DOHH2 (cell line): ENCODE results near the gene SBK2.
A peak's percentile ranks its signal among the peaks of the same experiment; 100 is the strongest.

Source experiments
- H3F3A ChIP-seq: fragments of 200-600 bp; sonication (generic), shearing (Covaris generic); 2 replicates; pipeline ENCODE4 v1.6.0; 2016; ENCODE audit warnings: antibody characterized with exemption, mild to moderate bottlenecking; ENCODE audit not compliant: control insufficient read depth, insufficient read depth
- H3K27ac ChIP-seq: fragments of 200-600 bp; sonication (generic); 2 replicates; pipeline ENCODE4 v1.5.1; 2014; ENCODE audit warnings: low read depth, mild to moderate bottlenecking, low read length, moderate library complexity
- H3K27me3 ChIP-seq: fragments of 200-600 bp; sonication (generic); 2 replicates; pipeline ENCODE4 v1.6.1; 2014; ENCODE audit warnings: mild to moderate bottlenecking, low read length, mixed read lengths; ENCODE audit not compliant: control insufficient read depth
- H3K36me3 ChIP-seq: fragments of 200-600 bp; sonication (generic); 2 replicates; pipeline ENCODE4 v1.6.1; 2014; ENCODE audit warnings: mild to moderate bottlenecking, low read length, moderate library complexity, mixed read lengths; ENCODE audit not compliant: control insufficient read depth
- H3K4me1 ChIP-seq: fragments of 200-600 bp; sonication (generic); 2 replicates; pipeline ENCODE4 v1.6.1; 2014; ENCODE audit warnings: mild to moderate bottlenecking, low read length, mixed read lengths; ENCODE audit not compliant: control insufficient read depth
- H3K4me2 ChIP-seq: fragments of 200-600 bp; sonication (generic); 2 replicates; pipeline ENCODE4 v1.6.0; 2014; ENCODE audit warnings: mild to moderate bottlenecking, low read length, moderate library complexity
- H3K4me3 ChIP-seq: fragments of 200-600 bp; sonication (generic); 2 replicates; pipeline ENCODE4 v1.5.1; 2014; ENCODE audit warnings: mild to moderate bottlenecking, low read length, mixed read lengths
- H3K79me2 ChIP-seq: fragments of 200-600 bp; sonication (generic); 2 replicates; pipeline ENCODE4 v1.6.1; 2014; ENCODE audit warnings: mild to moderate bottlenecking, low read length, mixed read lengths; ENCODE audit not compliant: control insufficient read depth
- H3K9me2 ChIP-seq: fragments of 200-600 bp; sonication (generic); replicated peaks from 2 replicates; pipeline ENCODE4 v1.6.1; 2014; ENCODE audit warnings: mild to moderate bottlenecking, low read length, mixed read lengths; ENCODE audit not compliant: control insufficient read depth
- H3K9me3 ChIP-seq: fragments of 200-600 bp; sonication (generic); 2 replicates; pipeline ENCODE4 v1.6.1; 2014; ENCODE audit warnings: antibody characterized with exemption, low read length, mixed read lengths; ENCODE audit not compliant: control insufficient read depth, insufficient read depth
- H4K20me1 ChIP-seq: fragments of 200-600 bp; sonication (generic); 2 replicates; pipeline ENCODE4 v1.6.0; 2014; ENCODE audit warnings: low read depth, mild to moderate bottlenecking, antibody characterized with exemption, low read length, moderate library complexity; ENCODE audit not compliant: control insufficient read depth, insufficient read depth
- EZH2phosphoT487 ChIP-seq: fragments of 200-600 bp; sonication (generic); IDR thresholded peaks from 2 replicates; pipeline ENCODE4 v1.6.1; 2017; ENCODE audit warnings: borderline replicate concordance, mild to moderate bottlenecking, antibody characterized with exemption, low read length, moderate library complexity, mixed read lengths
- TF ChIP-seq, protein P1 (sequence below): fragments of 200-600 bp; sonication (generic); IDR thresholded peaks from one replicate; pipeline ENCODE4 v1.5.1; 2014; ENCODE audit warnings: antibody characterized with exemption, mild to moderate bottlenecking, low read depth, low read length; ENCODE audit not compliant: poor library complexity, severe bottlenecking

The SBK2 gene

DNA sequence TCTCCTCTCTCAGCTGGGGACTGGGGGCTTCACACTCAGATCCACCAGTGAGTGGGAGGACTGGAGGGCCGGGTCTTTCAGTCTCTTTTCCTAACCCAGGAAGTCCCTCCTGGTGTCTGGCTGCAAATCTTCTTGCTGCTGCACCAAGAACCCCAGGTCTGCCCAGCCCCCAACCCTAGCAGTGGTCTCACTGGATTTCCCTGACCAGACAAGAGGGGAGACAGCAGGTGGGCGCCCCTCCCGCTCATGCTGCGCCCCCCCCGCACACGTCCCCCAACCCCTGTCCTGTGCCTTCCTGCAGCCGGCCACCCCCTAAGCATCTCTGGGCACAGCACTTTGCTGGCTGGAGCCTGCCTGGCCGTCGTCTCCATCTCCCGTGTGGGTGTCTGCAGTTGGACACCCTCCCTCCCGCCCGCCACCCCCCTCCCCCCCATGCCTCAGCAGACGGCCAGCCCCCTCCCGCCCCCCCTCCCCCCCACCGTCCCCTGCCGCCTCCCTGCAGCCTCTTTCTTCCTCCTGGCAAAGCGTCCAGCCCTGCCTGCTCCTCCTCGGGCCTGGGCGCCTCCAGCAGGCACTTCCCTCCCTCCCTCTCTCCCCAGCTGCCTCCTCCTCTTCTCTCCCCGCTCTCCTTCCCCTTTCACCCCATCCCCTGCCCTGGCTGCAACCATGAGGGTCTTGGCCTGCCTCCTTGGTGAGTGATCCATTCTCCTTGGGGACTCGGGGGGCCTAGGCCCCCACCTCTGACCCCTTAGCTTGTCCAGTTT, 48.8 kb downstream of the SBK2 start, which contains the start of gene SSC5D:
TSS of gene SSC5D (plus strand) at position 513 of the 764 bp plus-strand sequence. CDS start at position 667, 154 bp downstream.
- Histone ChIP-seq H4K20me1 (no peaks in the 10 kb centered on the region), H3K4me1 (peaks cover 18% of the 10 kb centered on the region), H3K36me3 (peaks cover 5% of the 10 kb centered on the region), H3K9me3 (no peaks in the 10 kb centered on the region), H3K27ac (no peak within 1 kb of the TSS), H3K9me2 (no peaks in the 10 kb centered on the region), H3F3A (no peaks in the 10 kb centered on the region; the same call in 1 of the 2 replicates), H3K27me3 (no peaks in the 10 kb centered on the region), H3K79me2 (peaks cover 5% of the 10 kb centered on the region), H3K4me2 (no peak within 1 kb of the TSS), H3K4me3 (no peak within 1 kb of the TSS)
- no peak for TF ChIP-seq EZH2phosphoT487
- TF ChIP-seq, protein P1, sequence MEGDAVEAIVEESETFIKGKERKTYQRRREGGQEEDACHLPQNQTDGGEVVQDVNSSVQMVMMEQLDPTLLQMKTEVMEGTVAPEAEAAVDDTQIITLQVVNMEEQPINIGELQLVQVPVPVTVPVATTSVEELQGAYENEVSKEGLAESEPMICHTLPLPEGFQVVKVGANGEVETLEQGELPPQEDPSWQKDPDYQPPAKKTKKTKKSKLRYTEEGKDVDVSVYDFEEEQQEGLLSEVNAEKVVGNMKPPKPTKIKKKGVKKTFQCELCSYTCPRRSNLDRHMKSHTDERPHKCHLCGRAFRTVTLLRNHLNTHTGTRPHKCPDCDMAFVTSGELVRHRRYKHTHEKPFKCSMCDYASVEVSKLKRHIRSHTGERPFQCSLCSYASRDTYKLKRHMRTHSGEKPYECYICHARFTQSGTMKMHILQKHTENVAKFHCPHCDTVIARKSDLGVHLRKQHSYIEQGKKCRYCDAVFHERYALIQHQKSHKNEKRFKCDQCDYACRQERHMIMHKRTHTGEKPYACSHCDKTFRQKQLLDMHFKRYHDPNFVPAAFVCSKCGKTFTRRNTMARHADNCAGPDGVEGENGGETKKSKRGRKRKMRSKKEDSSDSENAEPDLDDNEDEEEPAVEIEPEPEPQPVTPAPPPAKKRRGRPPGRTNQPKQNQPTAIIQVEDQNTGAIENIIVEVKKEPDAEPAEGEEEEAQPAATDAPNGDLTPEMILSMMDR = no peak

DNA sequence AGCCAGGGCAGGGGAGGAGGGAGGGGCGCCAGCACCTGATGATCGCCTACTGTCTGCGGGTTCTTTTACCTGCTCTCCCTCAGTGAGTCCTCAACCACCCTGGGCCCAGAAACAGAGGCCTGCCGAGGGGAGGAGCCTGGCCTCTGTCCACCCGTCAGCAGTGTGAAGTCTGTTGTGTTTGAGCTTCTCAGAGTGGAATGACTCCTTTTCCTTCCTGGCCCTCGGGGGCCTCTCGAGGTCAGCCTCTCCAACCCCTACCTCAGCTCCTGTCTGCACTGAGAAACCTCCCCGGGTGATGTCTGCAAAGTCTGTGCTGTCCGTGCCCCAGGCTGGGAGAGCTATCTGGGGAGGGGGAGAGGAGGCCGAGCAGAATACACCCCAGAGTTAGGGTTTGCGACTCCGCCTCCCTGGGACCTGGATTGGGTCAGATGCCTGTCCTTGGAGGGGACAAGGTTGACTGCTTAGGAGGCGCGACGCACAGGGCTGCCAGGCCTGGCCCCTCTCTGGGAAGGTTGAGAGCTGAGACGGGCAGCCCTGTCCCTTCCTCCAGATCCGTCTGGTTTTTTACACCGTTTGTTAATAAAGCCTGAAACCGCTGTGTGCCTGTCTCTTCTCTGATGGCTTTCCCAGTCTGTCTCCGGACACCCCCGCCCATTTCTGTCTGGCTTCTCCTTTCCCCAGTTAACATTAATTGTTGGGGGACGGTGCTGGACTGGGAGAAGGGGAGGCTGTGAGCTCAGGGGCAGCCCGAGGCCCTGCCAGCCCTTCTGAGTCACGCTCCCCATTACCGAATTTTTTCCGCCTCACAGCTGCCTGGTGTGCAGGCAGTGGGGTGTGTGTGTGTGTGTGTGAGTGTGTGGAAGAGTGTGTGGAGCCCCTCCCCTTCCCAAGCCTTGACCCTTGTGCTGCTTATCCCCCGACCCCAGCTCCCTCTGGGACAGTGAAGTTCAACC, 49.7 kb downstream of the SBK2 start:
- no peak for TF ChIP-seq EZH2phosphoT487
- TF ChIP-seq, protein P1 = no peak
- Histone ChIP-seq H3K9me2 (no peaks in the 10 kb centered on the region), H3F3A (no peaks in the 10 kb centered on the region; the same call in 1 of the 2 replicates), H3K79me2 (peaks cover 5% of the 10 kb centered on the region), H3K4me3 (no peak overlapping the region), H3K9me3 (no peaks in the 10 kb centered on the region), H3K4me2 (no peak overlapping the region), H4K20me1 (no peaks in the 10 kb centered on the region), H3K36me3 (peaks cover 5% of the 10 kb centered on the region), H3K4me1 (peaks cover 18% of the 10 kb centered on the region), H3K27ac (no peak overlapping the region), H3K27me3 (no peaks in the 10 kb centered on the region)

DNA sequence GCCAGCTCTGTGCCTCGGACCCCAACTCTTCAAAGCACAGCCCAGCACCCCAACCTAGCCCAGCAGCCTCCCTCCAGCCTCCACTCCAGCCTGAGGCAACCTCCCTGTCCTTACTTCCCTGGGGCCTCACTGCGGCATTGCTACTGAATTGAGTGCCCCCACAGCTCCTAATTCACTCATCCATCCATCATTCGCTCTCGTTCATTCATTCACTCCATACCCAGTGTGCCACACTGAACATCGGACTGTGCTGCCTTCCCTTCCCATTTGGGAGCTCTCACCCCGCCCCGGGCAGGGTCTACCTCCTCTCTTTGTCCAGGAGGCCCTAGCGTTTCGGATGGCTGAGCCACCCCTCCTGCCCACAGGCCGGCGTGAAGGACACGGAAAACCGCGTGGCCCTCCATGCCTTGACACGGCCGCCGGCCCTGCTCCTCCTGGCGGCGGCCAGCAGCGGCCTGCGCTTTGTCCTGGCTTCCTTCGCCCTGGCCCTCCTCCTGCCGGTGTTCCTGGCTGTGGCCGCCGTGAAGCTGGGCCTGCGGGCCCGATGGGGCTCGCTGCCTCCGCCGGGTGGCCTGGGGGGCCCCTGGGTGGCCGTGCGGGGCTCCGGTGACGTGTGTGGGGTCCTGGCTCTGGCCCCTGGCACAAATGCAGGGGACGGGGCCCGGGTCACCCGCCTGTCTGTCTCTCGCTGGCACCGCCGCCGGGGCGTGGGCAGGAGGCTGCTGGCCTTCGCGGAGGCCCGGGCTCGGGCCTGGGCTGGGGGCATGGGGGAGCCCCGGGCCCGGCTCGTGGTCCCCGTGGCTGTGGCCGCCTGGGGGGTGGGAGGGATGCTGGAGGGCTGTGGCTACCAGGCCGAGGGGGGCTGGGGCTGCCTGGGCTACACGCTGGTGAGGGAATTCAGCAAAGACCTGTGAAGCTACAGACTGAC, 50.6 kb downstream of the SBK2 start:
- Histone ChIP-seq H3K4me1 (peaks cover 18% of the 10 kb centered on the region), H3K36me3 (peaks cover 5% of the 10 kb centered on the region), H3K79me2 (peaks cover 5% of the 10 kb centered on the region), H3K4me2 (peak overlapping the region; percentile 74), H4K20me1 (no peaks in the 10 kb centered on the region), H3F3A (no peaks in the 10 kb centered on the region; the same call in 1 of the 2 replicates), H3K9me2 (no peaks in the 10 kb centered on the region), H3K4me3 (peak overlapping the region; percentile 92), H3K27me3 (no peaks in the 10 kb centered on the region), H3K27ac (no peak overlapping the region), H3K9me3 (no peaks in the 10 kb centered on the region)
- no peak for TF ChIP-seq EZH2phosphoT487
- TF ChIP-seq, protein P1 = no peak
